Colon (tissue), 2 donors: ENCODE data around the gene SPATA6L.

Experiments used
- FAIRE-seq: peaks from 2 replicates; lab custom pipeline; 2012; peaks lifted over from hg19 to GRCh38; lab: Jason Lieb, UNC
- donor health status: control.
- donor health status: control.

Gene SPATA6L

GRCh38 chr9:4548811-4549725 is 117.2 kb downstream of the SPATA6L start:
- no peak for FAIRE-seq
